HG02610 (cell line): ENCODE results near the gene AGXT.

Experiments used
- ATAC-seq: cut with Tn5 transposase; IDR thresholded peaks from one replicate; pipeline ENCODE4 v1.9.1; 2021; ENCODE audit warnings: mild to moderate bottlenecking, moderate library complexity; ENCODE audit not compliant: unreplicated experiment

Gene AGXT

GRCh38 chr2:240925191-240925567, 56.6 kb downstream of the AGXT start:
- ATAC-seq = no peak

DNA sequence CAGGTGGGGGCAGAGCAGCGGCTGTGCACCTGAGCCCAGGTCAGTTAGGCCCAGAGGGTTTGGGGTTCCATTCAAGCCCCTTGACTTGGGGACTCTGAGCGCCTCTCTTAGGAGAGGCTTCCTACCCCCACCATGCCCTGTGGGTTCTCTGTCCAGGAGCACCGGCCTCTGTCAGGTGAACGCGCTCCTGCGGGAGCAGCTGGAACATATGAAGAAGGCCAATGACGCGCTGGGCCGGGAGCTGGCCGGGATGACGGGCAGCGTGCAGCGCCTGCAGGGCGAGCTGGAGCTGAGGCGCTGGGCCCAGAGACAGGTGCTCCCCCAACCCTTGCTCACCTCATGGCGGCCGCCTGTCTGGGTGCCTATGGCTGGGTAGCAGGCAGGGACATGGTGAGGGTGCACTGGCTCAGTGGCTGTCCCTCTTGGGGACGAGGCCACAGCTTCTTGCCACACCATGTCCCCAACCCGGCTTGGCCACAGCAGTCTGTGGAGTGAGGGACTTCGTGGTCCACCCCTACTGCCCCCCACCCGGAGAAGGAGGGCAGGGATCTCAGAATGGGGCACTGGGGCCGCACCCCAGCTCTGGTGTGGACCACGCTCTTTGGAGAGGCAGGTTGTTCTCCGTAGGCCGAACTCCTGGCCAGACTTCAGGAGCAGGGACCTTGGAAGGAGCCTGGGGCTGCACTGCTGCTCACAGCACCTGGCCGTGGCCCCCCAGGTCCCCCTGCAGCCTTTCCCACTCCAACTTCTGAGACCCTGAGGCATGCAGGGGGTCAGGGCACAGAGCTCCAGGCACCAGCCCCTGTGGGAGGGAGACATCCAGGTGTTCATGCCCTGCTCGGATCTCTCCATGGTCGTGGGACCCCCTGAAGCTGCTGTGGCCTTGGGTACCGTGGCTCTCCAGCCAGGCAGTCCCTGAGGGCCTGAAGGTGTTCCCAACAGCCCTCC, 57.2 kb downstream of the AGXT start:
- ATAC-seq = no peak

- ATAC-seq = no peak
These were observed 58.1 kb downstream of the AGXT start for GRCh38 chr2:240926516-240927389.

- ATAC-seq = no peak
These were observed 58.8 kb downstream of the AGXT start for GRCh38 chr2:240927390-240927781.

DNA sequence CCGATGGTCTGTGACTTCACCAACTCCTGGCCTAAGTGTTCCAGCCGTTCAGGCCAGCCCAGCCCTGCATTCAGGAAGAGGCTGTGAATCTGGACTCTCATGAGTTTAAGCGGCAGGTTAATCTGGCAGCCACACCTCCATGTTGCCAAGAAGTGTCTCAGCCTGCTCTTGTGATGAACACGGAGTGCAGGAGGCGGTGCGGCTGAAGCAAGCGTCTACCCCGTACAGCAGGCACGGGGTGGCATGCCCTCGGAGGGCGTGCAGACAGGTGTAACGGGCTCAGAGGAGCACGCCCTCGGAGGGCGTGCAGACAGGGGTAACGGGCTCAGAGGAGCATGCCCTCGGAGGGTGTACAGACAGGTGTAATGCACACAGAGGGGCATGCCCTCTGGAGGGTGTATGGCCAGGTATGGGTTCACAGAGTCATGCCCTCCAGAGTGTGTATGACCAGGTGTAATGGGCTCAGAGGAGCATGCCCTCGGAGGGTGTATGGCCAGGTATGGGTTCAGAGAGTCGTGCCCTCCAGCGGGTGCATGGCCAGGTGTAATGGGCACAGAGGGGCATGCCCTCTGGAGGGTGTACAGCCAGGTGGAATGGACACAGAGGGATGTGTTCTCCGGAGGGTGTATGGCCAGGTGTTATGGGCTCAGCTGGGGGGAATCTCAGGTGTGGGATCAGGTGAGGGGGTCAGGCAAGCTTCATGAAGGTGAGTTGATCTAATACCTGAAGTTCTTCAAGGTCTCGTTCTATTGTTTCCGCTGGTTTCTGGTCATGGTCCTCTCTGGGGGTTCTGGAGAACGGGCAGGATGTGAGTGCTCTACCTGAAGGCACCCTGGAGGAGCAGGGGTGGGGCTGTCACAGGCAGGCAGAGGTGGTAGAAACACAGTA, 60.1 kb downstream of the AGXT start:
- no peak for ATAC-seq

DNA sequence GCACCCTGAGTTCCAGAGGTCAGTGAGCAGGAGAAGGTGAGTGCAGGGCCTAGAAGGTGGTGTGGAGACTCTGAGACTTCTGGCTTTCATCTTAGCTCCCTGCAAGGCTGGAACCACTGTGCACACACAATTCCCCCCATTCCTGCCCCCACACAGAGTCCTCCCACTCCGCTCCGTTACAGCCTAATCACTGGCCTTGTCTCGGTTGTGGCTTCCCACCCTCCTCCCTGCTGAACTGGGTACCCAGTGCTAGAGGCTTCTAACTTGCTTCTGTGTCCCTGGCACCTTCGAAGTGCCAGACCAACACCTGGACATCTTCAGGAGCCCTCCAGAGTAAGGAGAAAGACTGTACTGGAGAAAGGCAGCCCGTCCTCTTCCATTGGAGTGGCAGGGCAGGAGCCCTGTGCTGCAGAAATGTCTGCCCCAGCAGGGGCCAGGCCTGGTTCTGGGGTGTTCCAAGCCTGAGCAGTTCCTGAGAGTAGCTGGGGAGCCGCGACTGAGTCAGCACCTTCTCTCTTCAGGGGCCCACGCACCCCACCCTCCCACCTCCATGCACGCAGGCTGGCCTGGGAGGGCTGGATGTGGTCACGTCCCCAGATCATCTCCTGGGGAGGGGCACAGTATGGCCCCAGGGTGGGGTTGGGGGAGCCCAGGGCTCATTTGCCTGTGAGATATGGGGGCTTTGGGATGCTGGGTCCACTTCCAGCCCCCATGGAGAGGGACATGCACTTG, 60.9 kb downstream of the AGXT start:
- no peak for ATAC-seq
